ENCODE data around the gene ADGRE1.

The ADGRE1 gene

DNA sequence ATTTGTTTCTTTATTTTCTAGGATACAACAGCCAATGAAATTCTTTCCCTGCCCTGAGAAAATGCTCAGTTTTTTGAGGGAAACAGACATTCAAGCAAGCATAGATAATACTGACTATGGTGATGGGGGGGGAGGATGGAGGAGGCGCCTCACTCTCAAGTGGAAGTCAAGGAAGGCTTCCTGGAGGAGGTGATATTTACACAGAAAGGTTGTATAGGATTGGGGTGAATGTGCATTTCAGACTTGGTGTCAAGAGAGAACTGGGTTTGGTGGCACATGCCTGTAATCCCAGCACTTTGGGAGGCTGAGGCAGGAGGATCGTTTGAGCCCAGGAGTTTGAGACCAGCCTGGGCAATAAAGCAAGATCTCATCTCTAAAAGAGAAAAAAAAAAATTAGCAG is 12.2 kb upstream of the ADGRE1 start:
- TF ChIP-seq, protein P1, sequence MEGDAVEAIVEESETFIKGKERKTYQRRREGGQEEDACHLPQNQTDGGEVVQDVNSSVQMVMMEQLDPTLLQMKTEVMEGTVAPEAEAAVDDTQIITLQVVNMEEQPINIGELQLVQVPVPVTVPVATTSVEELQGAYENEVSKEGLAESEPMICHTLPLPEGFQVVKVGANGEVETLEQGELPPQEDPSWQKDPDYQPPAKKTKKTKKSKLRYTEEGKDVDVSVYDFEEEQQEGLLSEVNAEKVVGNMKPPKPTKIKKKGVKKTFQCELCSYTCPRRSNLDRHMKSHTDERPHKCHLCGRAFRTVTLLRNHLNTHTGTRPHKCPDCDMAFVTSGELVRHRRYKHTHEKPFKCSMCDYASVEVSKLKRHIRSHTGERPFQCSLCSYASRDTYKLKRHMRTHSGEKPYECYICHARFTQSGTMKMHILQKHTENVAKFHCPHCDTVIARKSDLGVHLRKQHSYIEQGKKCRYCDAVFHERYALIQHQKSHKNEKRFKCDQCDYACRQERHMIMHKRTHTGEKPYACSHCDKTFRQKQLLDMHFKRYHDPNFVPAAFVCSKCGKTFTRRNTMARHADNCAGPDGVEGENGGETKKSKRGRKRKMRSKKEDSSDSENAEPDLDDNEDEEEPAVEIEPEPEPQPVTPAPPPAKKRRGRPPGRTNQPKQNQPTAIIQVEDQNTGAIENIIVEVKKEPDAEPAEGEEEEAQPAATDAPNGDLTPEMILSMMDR (IDR thresholded peaks at IDR 0.05; ENCODE audit: low read depth, low read length) = no peak
- no peak for DNase-seq (ENCODE audit: low read depth in 2 of 2)
- H3K4me3 ChIP-seq (replicated peaks in 1 of 2; ENCODE audit: low read depth in 2 of 2, low read length in 2 of 2) = no peak overlapping the region

- DNase-seq (ENCODE audit: low read depth in 2 of 2) = no peak
- TF ChIP-seq, protein P1 (IDR thresholded peaks at IDR 0.05; ENCODE audit: low read depth, low read length) = no peak
- H3K4me3 ChIP-seq (replicated peaks in 1 of 2; ENCODE audit: low read depth in 2 of 2, low read length in 2 of 2) = no peak overlapping the region
Measured at GRCh38 chr19:6876748-6877147, 10.6 kb upstream of the ADGRE1 start.

- TF ChIP-seq, protein P1 (IDR thresholded peaks at IDR 0.05; ENCODE audit: low read depth, low read length) = no peak
- no peak overlapping the region for H3K4me3 ChIP-seq (replicated peaks in 1 of 2; ENCODE audit: low read depth in 2 of 2, low read length in 2 of 2)
- no peak for DNase-seq (ENCODE audit: low read depth in 2 of 2)
Measured at GRCh38 chr19:6877766-6878165, 9.6 kb upstream of the ADGRE1 start.

DNA sequence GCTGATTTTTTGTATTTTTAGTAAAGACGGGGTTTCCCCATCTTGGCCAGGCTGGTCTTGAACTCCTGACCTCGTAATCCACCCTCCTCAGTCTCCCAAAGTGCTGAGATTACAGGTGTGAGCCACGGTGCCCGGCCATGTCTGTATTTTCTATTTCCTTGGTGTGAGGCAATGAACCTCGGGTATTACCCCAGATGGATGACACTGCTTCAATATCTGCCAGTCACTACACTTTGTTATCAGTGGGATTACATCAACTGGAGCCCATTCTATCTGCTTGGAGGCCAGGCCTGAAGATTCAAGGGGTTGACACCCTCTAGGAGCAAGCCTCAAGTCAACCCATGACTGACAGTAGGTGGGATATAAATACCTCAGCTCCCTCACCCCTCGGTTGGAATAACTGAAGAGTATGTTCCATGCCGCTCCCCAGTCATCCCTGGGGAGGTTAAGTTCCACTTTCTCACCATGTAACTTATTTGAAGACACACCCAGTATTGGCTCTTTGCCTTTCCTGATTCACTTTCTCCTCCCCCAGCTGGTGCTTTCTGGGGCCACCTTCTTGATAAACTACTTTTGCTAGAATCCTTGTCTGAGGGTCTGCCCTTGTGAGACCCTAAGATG is 992 bp upstream of the ADGRE1 start:
- TF ChIP-seq, protein P1 (IDR thresholded peaks at IDR 0.05; ENCODE audit: low read depth, low read length) = no peak
- H3K4me3 ChIP-seq (replicated peaks in 1 of 2; ENCODE audit: low read depth in 2 of 2, low read length in 2 of 2) = no peak overlapping the region
- no peak for DNase-seq (ENCODE audit: low read depth in 2 of 2)

DNA sequence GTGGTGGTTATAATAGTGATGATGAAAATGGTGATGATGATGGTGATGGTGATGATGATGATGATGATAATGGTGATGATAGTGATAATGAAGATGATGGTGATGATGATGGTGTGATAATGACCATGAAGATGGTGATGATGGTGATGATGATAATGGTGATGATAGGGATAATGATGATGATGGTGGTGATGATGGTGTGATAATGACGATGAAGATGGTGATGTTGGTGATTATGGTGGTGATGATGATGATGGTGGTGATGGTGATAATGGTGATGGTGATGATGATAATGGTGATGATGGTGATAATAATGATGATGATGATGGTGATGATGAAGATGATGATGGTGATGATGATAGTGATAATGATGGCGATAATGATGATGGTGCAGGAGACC is 1.6 kb downstream of the ADGRE1 start:
- H3K4me3 ChIP-seq (replicated peaks in 1 of 2; ENCODE audit: low read depth in 2 of 2, low read length in 2 of 2) = no peak overlapping the region
- TF ChIP-seq, protein P1 (IDR thresholded peaks at IDR 0.05; ENCODE audit: low read depth, low read length) = no peak
- DNase-seq (ENCODE audit: low read depth in 2 of 2) = no peak

- H3K4me3 ChIP-seq (replicated peaks in 1 of 2; ENCODE audit: low read depth in 2 of 2, low read length in 2 of 2) = no peak overlapping the region
- TF ChIP-seq, protein P1 (IDR thresholded peaks at IDR 0.05; ENCODE audit: low read depth, low read length) = no peak
- DNase-seq (ENCODE audit: low read depth in 2 of 2) = no peak
Measured at GRCh38 chr19:6890401-6890913, 3.1 kb downstream of the ADGRE1 start.

- DNase-seq (ENCODE audit: low read depth in 2 of 2) = no peak
- no peak overlapping the region for H3K4me3 ChIP-seq (replicated peaks in 1 of 2; ENCODE audit: low read depth in 2 of 2, low read length in 2 of 2)
- TF ChIP-seq, protein P1 (IDR thresholded peaks at IDR 0.05; ENCODE audit: low read depth, low read length) = no peak
Measured at GRCh38 chr19:6890938-6891337, 3.6 kb downstream of the ADGRE1 start.
